NCI-H82 treated with DMSO at 0.1 percent for 48 hours (cell line): Measurements from ENCODE around the gene KRT80.

Experiments
- DNase-seq: peaks from one replicate; lab custom pipeline; 2025; ENCODE audit not compliant: unreplicated experiment; lab: John Stamatoyannopoulos, UW

KRT80 gene

DNA sequence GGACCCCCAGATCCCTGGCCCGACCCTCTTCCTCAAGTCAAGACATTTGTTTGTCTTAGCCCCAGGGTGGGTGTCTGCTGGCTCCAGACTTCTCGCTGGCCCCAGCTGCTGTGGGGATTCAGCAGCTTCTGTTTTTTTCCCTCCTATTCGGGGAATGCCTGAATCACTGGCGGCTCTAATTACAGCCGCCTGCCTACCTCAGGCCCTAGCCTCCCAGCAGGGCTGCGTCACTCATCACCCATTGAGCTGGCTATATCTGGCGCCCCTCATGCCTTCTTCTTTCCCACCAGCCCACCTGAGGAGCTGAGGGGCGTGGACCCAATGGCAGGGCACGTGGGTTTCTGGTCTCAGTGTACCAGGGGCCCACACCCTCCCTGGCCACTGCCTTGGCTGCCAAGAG, 10.1 kb downstream of the KRT80 start:
- DNase-seq, result no peak

DNA sequence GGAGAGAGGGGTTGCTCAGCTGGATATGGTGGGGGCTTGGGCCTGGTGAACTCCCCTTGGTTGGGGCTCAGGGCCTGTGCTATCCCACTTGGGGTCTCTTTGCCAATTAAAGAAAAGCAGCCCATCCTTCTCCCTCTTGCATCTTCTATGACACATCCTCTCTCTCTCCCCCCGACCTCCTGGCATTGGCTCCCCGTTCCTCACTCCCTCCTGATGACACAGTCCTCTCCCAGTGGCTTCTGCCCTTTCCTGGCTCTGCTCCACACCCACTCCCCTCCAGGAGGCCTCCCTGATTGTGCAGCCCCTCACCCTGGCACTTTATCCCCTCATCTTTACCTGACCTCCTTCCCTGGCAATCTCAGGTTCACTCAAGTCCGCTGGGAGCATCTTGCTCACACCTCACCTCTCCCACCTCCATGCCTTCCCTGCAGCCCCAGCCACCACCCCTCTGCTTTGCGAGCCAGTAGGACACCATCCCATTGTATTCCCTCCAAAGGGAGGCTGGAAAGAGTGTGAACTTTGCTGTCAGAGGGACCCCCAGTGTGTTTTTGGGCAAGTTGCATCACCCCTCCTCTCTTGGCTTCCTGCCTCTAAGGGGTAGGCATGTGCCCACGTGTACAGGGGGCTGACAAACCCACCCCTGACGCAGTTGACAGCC, 10.7 kb downstream of the KRT80 start:
- DNase-seq, result no peak

GRCh38 chr12:52179396-52179973, 12.3 kb downstream of the KRT80 start:
- no peak for DNase-seq

DNA sequence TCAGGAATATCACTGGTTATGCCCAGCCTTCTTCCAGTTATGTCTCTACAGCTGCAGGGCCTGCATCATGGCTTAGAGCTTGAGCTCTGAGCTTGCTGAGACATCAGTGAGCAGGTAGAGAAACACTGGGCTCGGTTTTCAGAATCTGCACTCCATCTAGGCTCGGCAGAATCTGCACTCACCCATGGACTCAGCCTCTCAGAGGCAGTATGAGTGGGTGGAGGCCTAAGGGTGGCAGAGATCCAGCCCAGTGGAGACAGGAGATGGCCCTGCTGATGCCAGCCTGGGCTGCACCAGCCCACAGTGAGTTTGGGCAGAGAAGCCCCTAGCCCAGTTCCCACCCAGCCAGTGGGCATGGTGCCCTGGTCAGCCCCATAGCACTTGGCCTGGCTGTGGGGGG, 12.8 kb downstream of the KRT80 start:
- no peak for DNase-seq

DNA sequence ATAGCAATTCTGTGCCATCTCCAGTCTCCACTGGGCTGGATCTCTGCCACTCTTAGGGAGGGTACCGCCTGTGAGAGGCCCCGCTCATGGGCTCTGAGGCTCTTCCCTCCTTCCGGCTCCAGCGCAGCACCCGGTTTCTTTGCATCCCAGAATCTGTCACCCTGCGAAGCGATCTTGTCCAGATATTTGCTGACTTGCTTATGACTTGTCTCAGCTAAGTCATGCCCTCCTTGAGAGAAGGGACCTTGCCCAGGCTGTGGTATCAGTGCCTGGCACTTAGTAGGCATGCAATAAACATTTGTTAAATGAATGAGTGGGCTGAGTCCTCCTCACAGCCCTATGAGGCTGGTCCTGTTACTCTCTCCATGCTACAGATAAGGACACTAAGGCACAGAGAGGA, 13.4 kb downstream of the KRT80 start:
- DNase-seq, result no peak

- no peak for DNase-seq
Measured at GRCh38 chr12:52175371-52176350, 16.2 kb downstream of the KRT80 start.

DNA sequence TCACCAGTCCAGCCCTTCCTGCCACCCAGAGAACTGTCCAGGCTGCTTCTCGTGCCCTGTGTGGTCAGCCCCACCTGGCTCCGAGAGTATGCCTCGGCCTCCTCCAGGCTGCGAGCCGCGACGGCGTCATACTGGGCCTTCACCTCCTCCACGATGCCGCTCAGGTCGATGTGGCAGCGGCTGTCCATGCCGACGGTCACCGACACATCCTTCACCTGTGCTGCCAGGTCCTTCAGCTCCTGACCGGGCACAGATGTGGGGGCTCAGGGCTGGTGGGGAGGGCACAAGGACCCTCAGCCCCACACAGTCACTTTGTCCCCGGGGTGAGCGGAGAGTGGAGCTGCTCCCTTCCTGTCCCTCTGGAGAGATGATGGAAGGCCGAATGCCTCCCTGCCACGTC, 18.3 kb downstream of the KRT80 start:
- no peak for DNase-seq

DNA sequence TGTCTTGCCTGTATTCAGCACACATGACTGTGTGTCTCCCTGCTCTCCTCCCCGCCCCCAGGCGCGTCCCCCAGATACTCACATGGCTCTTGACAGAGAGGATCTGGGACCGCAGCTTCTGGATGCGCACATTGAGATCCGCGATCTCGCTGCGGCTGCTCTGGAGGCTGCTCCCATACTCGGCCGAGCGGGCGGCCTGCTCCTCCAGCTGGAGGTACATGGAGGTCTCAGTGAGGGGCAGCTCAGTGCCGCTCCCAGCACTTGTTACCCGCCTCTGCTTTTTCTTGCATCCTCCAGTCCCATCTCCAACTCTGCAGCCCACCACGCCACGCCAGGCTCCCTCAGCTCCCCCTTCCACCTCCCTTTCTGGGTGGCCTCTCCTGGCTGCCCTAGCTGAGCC, 18.9 kb downstream of the KRT80 start:
- no peak for DNase-seq

- DNase-seq, result no peak
Measured at GRCh38 chr12:52171950-52172512, 19.8 kb downstream of the KRT80 start.

DNA sequence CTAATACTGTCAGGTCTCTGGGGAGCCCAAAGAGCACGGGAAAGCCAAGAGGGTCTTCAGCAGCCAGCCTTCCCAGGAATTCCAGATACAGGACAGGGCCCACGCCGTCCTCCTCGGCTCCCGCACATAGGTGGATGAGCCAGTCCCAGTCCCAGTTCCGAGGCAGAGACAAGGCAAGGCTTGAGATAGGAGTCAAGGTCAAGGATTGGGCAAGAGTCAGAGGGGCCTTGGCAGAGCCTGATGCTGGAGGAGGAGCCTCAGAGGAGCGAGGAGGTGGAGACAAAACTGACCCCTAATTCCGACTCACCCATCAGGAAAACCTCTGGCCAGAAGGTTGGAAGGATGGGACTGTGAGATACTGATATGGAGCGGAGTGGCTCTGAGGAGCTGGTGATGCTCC, 21.0 kb downstream of the KRT80 start:
- no peak for DNase-seq

GRCh38 chr12:52169886-52170285, 21.9 kb downstream of the KRT80 start:
- DNase-seq, result no peak

DNA sequence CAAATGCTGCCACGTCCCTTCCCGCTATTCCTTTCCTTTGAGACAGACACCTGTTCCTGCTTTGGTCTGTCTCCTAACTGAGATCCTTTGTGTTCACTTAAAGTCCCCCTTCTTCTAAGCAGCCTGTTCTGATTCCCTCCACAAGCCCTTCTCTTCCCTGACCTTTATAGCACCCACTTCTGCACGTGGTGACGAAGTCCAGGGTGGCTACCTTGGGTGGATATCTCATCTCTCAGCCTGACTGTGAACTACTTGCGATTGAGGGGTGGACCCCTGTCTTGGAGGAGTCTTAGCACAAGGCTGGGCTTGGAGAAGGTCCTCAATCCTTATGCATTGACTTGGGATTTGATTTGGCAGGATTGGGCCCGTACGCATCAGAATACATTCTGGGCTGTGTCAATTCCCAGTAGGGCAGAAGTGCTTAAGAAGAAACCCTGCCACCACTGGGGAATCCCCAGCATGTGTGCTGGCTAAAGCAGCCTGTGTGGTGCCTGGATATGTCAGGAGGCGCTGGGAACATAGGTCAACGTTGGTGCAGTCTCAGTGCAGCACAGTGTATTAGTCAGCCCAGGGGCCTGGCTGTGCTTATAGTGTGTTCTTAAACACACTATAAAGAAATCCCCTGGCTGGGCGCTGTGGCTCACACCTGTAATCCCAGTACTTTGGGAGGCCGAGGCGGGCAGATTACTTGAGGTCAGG, 23.6 kb downstream of the KRT80 start:
- DNase-seq, result no peak

- DNase-seq, result no peak
Measured at GRCh38 chr12:52167526-52167925, 24.3 kb downstream of the KRT80 start.

- no peak for DNase-seq
Measured at GRCh38 chr12:52166672-52167071, 25.1 kb downstream of the KRT80 start.

DNA sequence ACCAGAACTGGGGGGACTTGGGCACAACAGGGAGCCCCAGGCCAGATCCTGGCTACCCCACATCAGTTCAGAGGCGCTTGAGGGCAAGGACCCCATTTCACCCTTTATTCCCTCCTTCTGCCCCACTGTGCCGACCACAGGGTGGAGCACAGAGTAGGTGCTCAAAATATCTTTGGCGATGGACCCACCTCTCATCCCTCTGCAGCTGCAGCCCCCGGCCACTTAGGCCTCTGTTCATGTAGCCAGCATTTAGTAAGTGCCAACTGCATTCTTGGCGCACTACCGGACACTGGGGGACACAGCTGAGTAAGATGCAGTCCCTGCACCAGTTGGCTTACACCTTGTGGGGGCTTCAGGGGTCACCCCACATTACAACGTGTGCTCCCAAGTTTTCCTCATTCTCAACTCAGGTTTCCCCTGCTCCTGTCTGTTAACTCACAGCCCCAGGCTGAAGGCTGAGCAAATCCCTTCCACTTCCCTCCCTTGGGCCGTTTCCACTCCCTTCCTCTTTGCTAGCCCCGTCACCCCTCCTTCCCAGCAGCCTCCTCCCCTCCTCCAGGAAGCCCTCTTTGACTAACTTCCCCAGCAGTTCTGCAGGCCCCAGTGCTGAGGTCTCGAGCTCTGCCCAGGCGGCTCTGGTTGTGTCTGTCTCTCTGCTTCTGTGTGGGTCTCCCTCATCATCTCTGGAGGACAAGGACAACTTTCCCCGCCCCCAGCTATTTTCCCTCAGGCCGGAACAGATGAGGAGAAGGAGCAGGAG, 26.5 kb downstream of the KRT80 start:
- DNase-seq, result no peak

DNA sequence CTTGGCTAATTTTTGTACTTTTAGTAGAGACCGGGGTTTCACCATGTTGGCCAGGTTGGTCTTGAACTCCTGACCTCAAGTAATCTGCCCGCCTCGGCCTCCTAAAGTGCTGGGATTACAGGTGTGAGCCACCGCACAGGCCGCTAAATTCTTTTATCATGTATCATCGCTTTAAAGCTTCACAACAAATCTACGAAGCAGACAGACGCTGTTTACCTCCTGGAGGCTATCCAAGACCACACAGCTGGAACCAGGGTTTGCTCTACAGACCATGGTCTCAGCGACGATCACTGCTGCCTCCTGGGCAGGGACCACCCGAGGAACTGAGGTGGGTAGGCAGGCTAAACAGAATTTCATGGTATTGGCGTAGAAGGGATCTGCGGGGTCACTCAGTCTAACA, 27.2 kb downstream of the KRT80 start:
- DNase-seq, result no peak

DNA sequence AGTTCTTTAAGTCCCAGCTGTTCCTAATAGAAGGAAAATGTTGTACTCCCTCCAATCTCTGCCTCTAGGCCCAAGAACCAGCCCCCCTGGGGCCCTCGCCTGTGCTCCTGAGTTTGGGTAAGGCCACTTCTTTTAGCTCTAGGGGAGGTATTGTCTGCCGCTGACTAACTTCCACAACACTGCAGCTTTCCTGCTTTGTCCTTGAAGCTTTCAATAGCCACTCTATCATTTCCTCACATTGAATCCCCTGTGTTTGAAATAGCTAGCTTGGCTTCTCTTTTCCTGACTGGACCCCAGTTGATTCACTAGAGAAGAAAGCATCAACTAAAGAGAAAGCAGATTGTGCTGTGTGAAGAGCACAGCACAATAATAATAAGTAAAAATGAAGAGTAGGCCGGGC, 28.8 kb downstream of the KRT80 start:
- no peak for DNase-seq

DNA sequence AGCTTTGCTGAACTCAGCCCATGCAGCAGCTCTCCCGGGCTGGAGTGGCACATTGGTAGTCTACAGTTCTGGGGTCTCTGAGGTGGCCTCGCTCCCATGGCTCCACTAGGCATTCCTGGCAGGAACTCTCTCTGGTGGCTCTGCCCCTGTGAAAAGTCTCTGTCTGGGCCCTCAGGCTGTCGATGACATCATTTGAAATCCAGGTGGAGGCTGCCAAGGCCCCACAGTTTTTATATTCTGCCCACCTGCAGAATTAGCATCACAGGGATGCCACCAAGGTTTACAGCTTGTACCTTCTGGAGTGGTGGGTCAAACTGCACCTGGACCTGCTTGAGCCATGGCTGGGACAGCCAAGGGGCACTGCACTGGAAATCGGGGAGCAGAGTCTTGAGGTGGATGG, 31.6 kb downstream of the KRT80 start:
- no peak for DNase-seq

GRCh38 chr12:52157566-52158150, 34.2 kb downstream of the KRT80 start:
- no peak for DNase-seq
